Measurements from ENCODE around the gene NDUFS7.

The NDUFS7 gene

DNA sequence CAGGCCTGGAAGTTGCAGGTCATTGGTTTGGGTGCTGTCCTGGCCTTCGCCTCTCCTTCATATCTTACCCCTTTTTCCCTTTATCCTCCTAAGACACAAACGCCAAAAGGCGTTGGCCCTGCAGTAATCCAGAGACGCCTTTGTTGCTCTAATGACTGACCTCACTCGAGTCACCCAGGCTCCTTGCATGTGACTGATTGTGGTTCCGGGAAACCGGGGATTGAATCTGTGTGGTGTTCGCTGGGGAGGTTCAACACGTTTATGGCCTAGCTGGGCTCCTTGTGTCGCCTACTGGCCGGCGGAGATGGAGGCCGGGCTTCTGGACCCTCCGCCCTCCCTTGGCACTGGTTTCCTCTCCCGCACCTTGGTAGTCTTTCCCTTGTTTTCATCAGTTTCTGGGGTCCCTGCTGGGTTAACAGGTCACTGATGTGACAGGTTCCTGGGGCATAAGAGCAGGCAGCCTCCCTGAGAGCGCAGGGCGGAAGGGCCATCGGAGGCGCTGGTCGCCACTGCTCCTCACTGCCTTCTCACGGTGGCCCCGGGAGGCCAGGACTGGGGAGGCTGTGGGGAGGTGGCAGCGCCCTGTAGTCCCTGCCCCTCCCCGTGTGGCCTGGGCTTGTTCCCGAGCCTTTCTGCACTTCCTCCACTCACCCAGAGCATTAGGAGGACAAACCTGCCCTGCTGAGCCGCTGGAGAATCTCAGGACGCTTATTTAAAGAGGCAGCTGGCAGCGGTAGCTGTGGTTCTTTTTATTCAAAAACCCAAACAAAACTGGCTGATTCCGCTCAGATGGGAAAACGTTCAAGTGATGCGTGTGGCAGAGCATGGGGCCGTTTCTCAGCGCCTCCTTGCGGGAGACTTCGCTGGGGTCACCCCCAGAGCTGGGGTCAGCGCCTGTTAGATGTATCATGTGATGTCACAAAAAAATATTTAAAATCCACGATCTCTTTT lies 18.1 kb upstream of the NDUFS7 start:
- DNase-seq = no peak

GRCh38 chr19:1366296-1366695 lies 17.4 kb upstream of the NDUFS7 start:
- DNase-seq = no peak

DNA sequence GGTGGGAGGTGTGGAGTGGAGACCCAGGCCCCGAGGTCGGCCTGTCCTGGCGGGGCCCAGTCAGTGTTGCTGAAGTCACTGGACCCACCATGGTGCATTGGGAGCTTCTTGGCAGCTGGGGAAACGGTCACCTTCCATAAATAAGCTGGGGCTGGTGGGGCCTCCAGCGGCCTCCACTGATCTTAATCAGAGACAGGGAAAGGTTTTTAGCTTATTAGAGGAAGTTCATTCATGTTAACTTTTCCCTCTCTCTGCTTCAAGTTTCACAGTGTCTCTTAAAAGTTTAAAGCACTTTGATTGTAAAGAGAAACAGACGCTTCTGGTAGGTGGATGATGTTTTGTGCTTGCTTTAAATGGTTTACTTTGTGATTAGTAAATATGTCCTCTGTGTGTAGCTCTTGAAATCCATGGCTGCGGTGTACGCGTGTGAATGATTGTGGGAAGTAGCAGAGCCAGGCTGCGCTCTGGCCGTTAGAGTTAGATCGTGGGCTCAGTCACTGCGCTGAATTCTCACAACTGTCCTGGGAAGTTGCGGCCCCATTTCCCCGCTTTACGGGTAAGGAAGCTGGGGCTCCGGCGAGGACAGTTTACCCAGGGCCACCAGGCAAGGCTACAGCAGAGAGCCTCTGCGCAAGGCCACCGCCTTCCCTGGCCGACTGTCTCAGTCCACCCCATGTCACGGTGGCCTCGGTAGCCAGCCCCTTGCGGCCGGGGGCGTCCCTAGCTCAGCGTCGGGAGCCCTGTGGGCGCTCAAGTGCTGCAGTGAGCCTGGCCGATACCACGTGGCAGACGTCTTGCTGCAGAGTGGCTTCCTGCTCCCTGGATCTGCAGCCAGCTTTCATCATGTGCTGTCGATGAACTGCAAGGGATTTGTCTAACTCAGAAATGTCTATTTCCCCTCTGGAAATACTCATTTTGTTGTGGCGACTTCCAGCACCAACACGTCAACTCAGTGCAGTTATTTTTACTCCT lies 16.5 kb upstream of the NDUFS7 start:
- no peak for DNase-seq

- DNase-seq = no peak
Observed at GRCh38 chr19:1369214-1369805, 14.4 kb upstream of the NDUFS7 start.

DNA sequence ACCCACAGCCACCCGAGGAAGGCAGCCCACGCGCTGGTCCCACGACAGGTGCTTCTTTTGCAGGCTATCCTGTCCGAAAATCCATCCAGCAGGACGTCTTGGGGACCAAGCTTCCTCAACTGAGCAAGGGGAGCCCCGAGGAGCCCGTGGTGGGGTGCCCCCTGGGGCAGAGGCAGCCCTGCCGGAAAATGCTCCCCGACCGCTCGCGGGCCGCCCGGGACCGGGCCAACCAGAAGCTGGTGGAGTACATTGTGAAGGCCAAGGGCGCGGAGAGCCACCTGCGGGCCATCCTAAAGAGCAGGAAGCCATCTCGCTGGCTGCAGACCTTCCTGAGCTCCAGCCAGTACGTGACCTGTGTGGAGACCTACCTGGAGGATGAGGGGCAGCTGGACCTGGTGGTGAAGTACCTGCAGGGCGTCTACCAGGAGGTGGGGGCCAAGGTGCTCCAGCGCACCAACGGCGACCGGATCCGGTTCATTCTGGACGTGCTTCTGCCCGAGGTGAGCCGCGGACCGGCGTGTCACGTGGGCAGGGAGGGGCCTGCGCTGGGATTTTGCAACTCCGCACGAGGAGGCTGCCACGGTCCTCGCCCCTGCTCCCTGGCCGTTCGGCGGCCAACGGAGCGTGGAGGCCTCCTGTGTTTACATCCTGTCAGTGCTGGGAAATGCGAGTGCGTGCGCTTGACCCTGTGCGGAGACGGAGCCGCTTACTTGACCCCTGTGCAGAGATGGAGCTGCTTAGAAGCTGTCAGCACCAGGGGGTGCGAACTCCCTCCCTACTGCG lies 12.9 kb upstream of the NDUFS7 start:
- DNase-seq = no peak

GRCh38 chr19:1373042-1373533 lies 10.6 kb upstream of the NDUFS7 start:
- DNase-seq = no peak

DNA sequence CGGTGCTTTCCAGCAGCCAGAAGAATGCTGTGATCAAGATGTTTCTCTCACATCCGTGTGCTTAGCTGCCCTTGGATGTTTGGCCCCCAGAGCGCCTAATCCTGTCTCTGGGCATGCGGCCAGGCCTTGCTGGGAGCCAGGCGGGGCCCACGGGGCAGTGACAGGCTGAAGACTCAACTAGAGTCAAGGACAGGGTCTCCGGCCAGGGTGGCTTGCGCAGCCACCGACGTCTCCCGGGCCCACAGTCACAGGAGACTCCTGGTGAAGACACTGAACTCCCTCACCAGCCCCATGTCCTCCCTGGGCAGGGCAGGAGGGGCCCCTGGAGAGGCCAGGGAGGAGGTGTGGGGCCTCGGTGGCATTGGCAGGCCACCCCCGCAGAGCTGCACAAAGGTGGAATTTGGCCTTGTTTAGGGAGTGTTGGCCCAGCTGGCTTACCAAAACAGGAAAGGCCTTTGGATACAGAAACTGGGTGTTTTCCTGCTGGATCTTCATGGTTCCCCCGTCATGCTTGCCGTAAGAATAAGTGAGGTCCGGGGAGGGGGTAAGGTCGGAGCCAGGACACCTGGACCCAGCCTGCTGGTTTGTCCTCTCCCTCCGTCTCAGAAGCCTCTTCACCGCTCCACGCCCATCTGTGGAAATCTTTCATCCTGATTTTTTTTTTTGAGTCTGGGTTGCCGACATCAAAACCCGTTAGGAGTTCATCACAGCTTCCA lies 10.0 kb upstream of the NDUFS7 start:
- DNase-seq = no peak

GRCh38 chr19:1374250-1374577 lies 9.5 kb upstream of the NDUFS7 start:
- DNase-seq = no peak

- DNase-seq = no peak
Observed at GRCh38 chr19:1376415-1376805, 7.3 kb upstream of the NDUFS7 start.

DNA sequence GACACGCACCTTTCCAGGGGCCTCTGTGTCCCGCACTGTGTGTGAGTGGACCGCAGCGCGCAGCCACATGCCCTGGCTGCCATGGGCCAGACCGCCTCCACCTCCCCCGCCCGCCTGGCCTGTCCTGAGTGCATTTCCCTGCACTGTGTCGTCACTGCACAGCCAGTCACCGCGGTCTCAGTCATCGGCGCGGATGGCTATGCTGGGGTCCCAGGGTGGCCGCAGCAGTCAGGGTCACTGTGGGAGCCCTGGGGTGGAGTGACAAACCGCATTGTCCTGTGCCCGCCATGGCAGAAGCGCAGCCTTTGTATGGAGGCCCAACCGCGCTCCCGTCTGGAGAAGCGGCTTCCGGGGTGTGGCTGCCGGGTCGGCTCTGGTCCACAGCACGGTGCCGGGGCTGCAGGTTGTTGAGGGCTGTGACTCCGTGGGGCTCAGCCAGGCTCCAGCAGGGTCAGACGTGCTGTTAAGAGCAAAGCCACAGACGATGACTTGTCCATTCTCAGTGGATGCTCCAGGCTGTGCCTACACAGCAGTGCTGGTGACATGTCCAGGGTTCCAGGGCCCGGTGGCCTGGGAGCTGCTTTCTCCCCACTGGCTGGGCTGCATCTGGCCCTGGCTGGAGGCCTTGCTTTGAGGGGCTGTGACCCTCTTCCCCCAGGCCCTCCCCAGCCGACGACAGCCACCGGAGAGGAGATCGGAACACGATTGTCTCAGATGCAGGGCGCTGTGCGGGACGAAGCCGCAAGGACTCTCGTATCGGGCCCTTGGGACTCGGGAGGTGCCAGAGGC lies 6.3 kb upstream of the NDUFS7 start:
- DNase-seq = no peak

DNA sequence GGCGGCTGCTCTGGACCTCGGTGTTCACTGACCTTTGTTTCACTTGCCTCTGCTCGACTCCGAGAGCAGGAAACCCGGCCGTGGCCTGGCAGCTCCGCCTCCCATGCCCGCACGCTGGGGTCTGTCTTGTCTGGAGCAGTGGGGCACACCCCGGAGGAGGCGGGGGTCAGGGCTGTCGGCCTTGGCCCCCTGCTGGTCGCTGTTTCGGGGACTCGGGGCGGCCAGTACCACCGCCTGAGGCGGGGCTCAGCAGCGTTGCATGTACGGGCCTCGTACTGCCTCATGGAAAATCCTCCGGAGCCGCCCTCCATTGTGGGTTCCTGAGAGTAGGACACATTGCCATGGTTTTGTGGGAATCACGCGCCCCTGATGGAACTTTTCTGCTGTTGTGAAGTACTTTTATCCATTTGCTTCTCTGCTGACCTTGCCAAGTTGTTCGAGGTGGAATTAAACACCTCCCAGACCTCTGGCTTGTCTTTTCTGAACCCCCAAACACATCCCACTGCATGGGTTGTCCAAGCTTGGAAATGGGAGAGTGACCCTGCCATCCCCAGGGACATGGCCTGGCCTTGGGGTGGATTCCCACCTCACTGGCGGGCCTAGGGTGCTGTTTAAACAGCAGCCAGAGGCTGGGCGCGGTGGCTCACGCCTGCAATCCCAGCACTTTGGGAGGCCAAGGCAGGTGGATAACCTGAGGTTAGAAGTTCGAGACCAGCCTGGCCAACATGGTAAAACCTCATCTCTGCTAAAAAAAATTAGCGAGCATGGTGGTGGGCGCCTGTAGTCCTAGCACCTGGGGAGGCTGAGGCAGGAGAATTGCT lies 5.5 kb upstream of the NDUFS7 start:
- no peak for DNase-seq

DNA sequence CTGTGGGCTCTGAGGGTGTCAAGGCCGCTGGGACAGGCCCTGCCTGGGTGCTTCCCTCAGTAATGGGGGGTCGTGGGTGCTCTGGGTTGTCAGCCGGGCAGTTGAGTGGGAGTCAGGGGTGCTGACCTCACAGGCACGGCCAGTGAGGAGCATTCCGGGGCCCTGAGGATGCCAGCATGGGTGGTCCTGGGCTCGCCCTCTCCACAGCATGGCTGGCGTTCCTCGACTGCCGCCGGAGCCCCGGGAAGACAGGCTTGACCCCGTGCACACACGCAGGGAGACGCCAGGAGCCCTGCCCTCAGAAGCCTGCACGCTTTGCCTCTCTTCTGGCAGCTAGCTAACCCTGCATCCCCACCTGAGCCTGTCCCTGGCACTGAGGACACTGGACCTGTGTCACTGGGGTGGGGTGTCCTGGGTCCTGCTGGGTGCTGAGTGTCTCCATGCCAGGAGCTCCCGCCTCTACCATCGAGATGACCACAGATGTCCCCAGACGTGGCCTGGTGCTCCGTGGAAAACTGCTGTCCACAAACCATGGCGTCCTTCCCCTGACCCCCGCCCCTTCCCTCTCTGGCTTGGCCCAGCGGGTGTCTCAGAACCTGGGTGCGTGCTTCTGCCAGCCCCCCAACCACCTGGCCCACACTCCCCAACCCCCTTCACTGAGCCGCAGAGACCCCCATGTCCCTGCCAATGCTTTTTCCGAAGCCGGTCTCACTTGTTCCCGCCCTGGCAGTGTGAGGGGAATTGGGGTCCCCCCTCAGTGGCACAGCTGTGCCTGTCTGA lies 4.4 kb upstream of the NDUFS7 start:
- no peak for DNase-seq

DNA sequence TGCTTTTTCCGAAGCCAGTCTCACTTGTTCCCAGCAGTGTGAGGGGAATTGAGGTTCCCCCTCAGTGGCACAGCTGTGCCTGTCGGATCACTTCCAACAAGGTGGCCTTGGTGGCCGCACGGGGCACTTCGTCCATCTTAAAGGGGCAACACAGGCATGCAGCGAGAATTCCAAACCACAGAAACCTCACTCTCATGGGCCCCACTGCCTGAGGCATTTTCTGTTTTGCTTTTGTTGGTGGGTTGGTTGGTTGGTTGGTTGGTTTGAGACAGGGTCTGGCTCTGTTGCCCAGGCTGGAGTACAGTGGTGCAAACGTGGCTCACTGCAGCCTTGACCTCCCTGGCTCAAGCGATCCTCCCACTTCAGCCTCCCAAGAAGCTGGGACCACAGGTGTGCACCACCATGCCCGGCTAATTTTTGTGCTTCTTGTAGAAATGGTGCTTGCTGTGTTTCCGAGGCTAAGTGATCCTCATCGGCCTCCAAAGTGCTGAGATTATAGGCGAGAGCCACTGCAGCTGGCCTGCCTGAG lies 3.7 kb upstream of the NDUFS7 start:
- no peak for DNase-seq

GRCh38 chr19:1382250-1382649 lies 1.5 kb upstream of the NDUFS7 start:
- no peak for DNase-seq

DNA sequence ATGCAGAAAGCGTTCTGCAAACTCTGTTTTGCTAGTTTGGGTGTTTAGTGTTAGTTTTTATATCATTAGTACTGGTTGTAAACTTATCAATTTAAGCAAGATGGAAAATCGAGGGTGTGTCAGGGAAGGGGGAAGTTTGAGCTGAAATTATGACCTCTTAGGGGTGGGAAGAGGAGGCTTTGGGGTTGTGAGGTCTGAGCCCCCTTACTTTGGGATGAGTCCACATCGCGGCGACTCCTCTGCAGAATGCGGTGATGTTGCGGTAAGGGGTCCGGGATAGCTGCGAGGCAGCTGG lies 743 bp upstream of the NDUFS7 start:
- DNase-seq = no peak

DNA sequence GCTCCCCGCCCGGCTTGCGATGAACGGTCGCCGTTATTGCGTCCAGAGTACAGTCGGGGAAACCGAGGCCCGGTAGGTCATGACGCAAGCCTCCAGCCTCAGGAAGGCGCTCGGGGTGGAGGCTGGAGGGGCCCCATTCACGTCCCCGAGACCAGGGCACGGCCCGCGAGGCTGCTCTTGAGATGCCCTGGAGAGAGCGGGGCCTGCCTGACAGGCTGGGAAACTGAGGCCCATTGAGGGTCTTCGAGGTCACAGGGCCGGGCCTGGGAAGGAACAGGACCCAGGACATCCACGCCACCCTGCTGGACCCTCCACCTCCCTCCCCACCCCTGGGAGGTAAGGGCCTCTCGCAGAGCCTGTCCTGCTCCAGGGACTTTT lies 367 bp downstream of the NDUFS7 start:
- DNase-seq = no peak

GRCh38 chr19:1384478-1385110 lies 887 bp downstream of the NDUFS7 start:
- no peak for DNase-seq

GRCh38 chr19:1385816-1386215 lies 2.1 kb downstream of the NDUFS7 start:
- DNase-seq = no peak

Data from stimulated activated CD4-positive, alpha-beta T cell treated with anti-CD3 and anti-CD28 coated beads, Interleukin-2, amount 100 ng/mL, for 24 hours (primary cell).